ENCODE measurements around the gene TSFM. TPM values are rescaled to one million over a fixed set of nuclear protein-coding genes. Genes with fewer than 3 reads are reported as not detected.

The TSFM gene
- total RNA-seq, 2 donors from 2014 or later: 37.7 to 39.9 TPM

GRCh38 chr12:57775044-57775443, 7.5 kb upstream of the TSFM start:
- no peaks in the 10 kb centered on the region for H3K9me3 Mint-ChIP-seq
- no peak overlapping the region for H3K27ac Mint-ChIP-seq
- peaks cover 8% of the 10 kb centered on the region for H3K36me3 Mint-ChIP-seq (ENCODE audit: low read depth)
- H3K27me3 Mint-ChIP-seq (ENCODE audit: insufficient read depth): no peaks in the 10 kb centered on the region
- Histone ChIP-seq H3K4me1 (ENCODE audit: control insufficient read depth, insufficient read depth, low read length) (no peaks in the 10 kb centered on the region), H3K4me3 (ENCODE audit: low read length) (no peak overlapping the region), H3K9me3 (ENCODE audit: control insufficient read depth, low read length) (no peaks in the 10 kb centered on the region), H3K27ac (ENCODE audit: low read depth, low read length) (no peak overlapping the region), H3K9ac (ENCODE audit: extremely low read depth, low read length, poor library complexity, severe bottlenecking) (no peak overlapping the region), H3K36me3 (ENCODE audit: control insufficient read depth, insufficient read depth, low read length) (peaks cover 9% of the 10 kb centered on the region), H3K27me3 (ENCODE audit: control insufficient read depth, insufficient read depth, low read length, poor library complexity, severe bottlenecking) (no peaks in the 10 kb centered on the region)
- peaks cover 6% of the 10 kb centered on the region for H3K4me1 Mint-ChIP-seq
- DNase-seq: no peak
- TF ChIP-seq, protein P1, sequence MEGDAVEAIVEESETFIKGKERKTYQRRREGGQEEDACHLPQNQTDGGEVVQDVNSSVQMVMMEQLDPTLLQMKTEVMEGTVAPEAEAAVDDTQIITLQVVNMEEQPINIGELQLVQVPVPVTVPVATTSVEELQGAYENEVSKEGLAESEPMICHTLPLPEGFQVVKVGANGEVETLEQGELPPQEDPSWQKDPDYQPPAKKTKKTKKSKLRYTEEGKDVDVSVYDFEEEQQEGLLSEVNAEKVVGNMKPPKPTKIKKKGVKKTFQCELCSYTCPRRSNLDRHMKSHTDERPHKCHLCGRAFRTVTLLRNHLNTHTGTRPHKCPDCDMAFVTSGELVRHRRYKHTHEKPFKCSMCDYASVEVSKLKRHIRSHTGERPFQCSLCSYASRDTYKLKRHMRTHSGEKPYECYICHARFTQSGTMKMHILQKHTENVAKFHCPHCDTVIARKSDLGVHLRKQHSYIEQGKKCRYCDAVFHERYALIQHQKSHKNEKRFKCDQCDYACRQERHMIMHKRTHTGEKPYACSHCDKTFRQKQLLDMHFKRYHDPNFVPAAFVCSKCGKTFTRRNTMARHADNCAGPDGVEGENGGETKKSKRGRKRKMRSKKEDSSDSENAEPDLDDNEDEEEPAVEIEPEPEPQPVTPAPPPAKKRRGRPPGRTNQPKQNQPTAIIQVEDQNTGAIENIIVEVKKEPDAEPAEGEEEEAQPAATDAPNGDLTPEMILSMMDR (conservative IDR thresholded peaks at IDR 0.05): no peak
- 92 to 100% methylated on average over 2 to 3 of the region's 3 CpGs for WGBS, 2 experiments (ENCODE audit: insufficient coverage in 1 of 2, insufficient read length in 1 of 2)
- no peak overlapping the region for H3K4me3 Mint-ChIP-seq

DNA sequence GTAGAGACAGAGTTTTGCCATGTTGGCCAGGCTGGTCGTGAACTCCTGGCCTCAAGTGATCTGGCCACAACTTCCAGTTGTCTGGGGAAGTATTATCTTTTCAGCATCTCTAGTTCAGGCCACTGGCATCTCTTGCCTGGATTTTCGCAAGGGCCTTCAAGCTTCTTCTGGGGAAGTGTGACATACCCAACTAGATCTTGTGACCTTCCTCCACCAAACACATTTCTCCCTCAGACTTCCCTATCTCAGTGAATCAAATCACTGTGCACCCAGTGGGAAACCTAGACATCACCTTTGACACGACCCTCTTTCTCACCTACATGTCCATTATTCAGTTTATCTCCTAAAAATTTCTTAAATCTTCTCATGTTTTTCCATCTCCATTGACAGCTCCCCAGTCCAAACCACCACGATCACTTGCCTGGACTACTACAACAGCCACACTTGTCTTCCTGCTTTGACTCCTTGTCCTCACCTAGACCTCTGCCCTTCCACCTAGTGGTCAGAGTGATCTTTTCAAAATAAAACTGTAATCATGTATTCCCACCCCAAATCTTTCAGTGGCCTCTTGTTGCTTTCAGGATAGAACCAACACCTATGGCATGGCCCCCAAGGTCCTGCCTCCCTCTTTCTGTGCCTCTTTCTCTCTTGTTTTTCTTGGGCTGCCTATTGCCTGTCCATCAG, 6.9 kb upstream of the TSFM start:
- 85% methylated on average over 4 of the region's 4 CpGs for WGBS, 2 experiments (ENCODE audit: insufficient coverage in 1 of 2, insufficient read length in 1 of 2)
- peaks cover 3% of the 10 kb centered on the region for H3K36me3 Mint-ChIP-seq (ENCODE audit: low read depth)
- peaks cover 6% of the 10 kb centered on the region for H3K4me1 Mint-ChIP-seq
- no peaks in the 10 kb centered on the region for H3K9me3 ChIP-seq (ENCODE audit: control insufficient read depth, low read length)
- no peaks in the 10 kb centered on the region for H3K27me3 ChIP-seq (ENCODE audit: control insufficient read depth, insufficient read depth, low read length, poor library complexity, severe bottlenecking)
- no peak overlapping the region for H3K27ac ChIP-seq (ENCODE audit: low read depth, low read length)
- no peaks in the 10 kb centered on the region for H3K4me1 ChIP-seq (ENCODE audit: control insufficient read depth, insufficient read depth, low read length)
- DNase-seq: no peak
- no peak overlapping the region for H3K4me3 ChIP-seq (ENCODE audit: low read length)
- TF ChIP-seq, protein P1 (conservative IDR thresholded peaks at IDR 0.05): peak; percentile 66
- no peak overlapping the region for H3K27ac Mint-ChIP-seq
- H3K4me3 Mint-ChIP-seq: no peak overlapping the region
- H3K9me3 Mint-ChIP-seq: no peaks in the 10 kb centered on the region
- H3K36me3 ChIP-seq (ENCODE audit: control insufficient read depth, insufficient read depth, low read length): peaks cover 3% of the 10 kb centered on the region
- H3K27me3 Mint-ChIP-seq (ENCODE audit: insufficient read depth): no peaks in the 10 kb centered on the region
- no peak overlapping the region for H3K9ac ChIP-seq (ENCODE audit: extremely low read depth, low read length, poor library complexity, severe bottlenecking)

- no peak overlapping the region for H3K27ac ChIP-seq (ENCODE audit: low read depth, low read length)
- no peak for DNase-seq
- H3K4me3 Mint-ChIP-seq: no peak overlapping the region
- no peaks in the 10 kb centered on the region for H3K27me3 Mint-ChIP-seq (ENCODE audit: insufficient read depth)
- H3K27me3 ChIP-seq (ENCODE audit: control insufficient read depth, insufficient read depth, low read length, poor library complexity, severe bottlenecking): no peaks in the 10 kb centered on the region
- H3K4me1 ChIP-seq (ENCODE audit: control insufficient read depth, insufficient read depth, low read length): no peaks in the 10 kb centered on the region
- H3K9ac ChIP-seq (ENCODE audit: extremely low read depth, low read length, poor library complexity, severe bottlenecking): no peak overlapping the region
- TF ChIP-seq, protein P1 (conservative IDR thresholded peaks at IDR 0.05): no peak
- no peak overlapping the region for H3K27ac Mint-ChIP-seq
- no peak overlapping the region for H3K4me3 ChIP-seq (ENCODE audit: low read length)
- H3K4me1 Mint-ChIP-seq: peaks cover 6% of the 10 kb centered on the region
- no peaks in the 10 kb centered on the region for H3K9me3 Mint-ChIP-seq
- WGBS, 2 experiments (ENCODE audit: insufficient coverage in 1 of 2, insufficient read length in 1 of 2): 75 to 78% methylated on average over 2 of the region's 2 CpGs
- H3K36me3 ChIP-seq (ENCODE audit: control insufficient read depth, insufficient read depth, low read length): no peaks in the 10 kb centered on the region
- no peaks in the 10 kb centered on the region for H3K9me3 ChIP-seq (ENCODE audit: control insufficient read depth, low read length)
- H3K36me3 Mint-ChIP-seq (ENCODE audit: low read depth): peaks cover 3% of the 10 kb centered on the region
These were observed 6.4 kb upstream of the TSFM start for GRCh38 chr12:57776247-57776587.

Data from endodermal cell (in vitro differentiated cells).